Measurements from ENCODE around the gene DLG3.
"Not testable (repeated sequence)": the region's sequence is repeated elsewhere in the genome, so short reads cannot be mapped to it uniquely, and the experiment has no call there.

Gene DLG3

GRCh38 chrX:70444326-70444945 lies at the start of gene DLG3:
Gene DLG3 (plus strand): TSS chrX:70444835. CDS start chrX:70445202, 367 bp downstream.
- no peak for DNase-seq (ENCODE audit: extremely low read depth, low read depth)
- TF ChIP-seq, protein P1, sequence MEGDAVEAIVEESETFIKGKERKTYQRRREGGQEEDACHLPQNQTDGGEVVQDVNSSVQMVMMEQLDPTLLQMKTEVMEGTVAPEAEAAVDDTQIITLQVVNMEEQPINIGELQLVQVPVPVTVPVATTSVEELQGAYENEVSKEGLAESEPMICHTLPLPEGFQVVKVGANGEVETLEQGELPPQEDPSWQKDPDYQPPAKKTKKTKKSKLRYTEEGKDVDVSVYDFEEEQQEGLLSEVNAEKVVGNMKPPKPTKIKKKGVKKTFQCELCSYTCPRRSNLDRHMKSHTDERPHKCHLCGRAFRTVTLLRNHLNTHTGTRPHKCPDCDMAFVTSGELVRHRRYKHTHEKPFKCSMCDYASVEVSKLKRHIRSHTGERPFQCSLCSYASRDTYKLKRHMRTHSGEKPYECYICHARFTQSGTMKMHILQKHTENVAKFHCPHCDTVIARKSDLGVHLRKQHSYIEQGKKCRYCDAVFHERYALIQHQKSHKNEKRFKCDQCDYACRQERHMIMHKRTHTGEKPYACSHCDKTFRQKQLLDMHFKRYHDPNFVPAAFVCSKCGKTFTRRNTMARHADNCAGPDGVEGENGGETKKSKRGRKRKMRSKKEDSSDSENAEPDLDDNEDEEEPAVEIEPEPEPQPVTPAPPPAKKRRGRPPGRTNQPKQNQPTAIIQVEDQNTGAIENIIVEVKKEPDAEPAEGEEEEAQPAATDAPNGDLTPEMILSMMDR (IDR thresholded peaks at IDR 0.05; ENCODE audit: low read depth, low read length): no peak

- no peak for DNase-seq (ENCODE audit: extremely low read depth, low read depth)
- TF ChIP-seq, protein P1 (IDR thresholded peaks at IDR 0.05; ENCODE audit: low read depth, low read length): no peak
Measured at GRCh38 chrX:70398899-70399298, 45.7 kb upstream of the DLG3 start.

DNA sequence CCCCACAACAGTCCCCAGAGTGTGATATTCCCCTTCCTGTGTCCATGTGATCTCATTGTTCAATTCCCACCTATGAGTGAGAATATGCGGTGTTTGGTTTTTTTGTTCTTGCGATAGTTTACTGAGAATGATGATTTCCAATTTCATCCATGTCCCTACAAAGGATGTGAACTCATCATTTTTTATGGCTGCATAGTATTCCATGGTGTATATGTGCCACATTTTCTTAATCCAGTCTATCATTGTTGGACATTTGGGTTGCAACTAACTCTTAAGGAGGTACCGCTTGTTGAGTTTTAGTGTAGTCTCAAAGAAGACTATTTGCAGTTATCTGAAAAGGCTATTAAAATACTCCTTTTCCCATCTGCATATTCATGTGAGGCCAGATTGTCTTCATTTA lies 44.5 kb upstream of the DLG3 start:
- not testable (repeated sequence) for DNase-seq (ENCODE audit: extremely low read depth, low read depth)

- TF ChIP-seq, protein P1 (IDR thresholded peaks at IDR 0.05; ENCODE audit: low read depth, low read length): no peak
- no peak for DNase-seq (ENCODE audit: extremely low read depth, low read depth)
Measured at GRCh38 chrX:70402721-70403120, 41.9 kb upstream of the DLG3 start.

DNA sequence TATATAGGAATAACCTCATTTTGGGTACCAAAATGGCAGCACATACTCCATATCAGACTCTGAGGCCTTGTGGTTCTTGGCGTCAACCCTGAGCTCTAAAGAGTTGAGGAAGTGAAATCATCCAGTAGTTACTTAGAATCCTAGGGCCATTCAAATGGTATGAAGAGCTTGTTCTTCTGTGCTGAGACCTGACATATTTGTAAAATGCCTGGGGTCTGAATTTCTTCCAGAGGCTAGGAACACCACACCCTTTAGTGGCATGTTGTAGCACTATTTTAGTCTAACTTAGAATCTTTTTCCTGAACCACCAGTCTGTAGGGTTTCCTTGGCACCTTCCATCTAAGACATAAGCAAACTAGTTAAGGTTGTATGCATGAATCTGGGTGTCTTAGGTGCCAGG lies 39.6 kb upstream of the DLG3 start:
- TF ChIP-seq, protein P1 (IDR thresholded peaks at IDR 0.05; ENCODE audit: low read depth, low read length): no peak
- no peak for DNase-seq (ENCODE audit: extremely low read depth, low read depth)

DNA sequence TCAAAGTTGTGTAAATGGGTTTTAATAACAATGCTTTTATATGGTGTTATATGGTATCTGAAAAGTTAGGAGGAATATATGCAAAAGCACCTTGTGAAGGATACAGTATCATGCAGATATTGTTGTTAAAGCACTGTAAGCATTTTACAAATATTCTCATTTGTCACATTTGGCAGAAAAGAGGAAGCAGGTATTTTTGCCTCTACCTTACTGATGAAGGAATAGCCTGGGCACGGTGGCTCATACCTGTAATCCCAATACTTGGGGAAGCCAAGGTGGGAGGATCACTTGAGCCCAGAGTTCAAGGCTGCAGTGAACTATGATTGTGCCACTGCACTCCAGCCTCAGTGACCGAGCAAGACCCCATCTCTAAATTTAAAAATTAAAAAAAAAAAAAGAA lies 33.7 kb upstream of the DLG3 start:
- TF ChIP-seq, protein P1 (IDR thresholded peaks at IDR 0.05; ENCODE audit: low read depth, low read length): no peak
- DNase-seq (ENCODE audit: extremely low read depth, low read depth): no peak

- no peak for DNase-seq (ENCODE audit: extremely low read depth, low read depth)
- TF ChIP-seq, protein P1 (IDR thresholded peaks at IDR 0.05; ENCODE audit: low read depth, low read length): no peak
Measured at GRCh38 chrX:70411475-70411874, 33.2 kb upstream of the DLG3 start.

DNA sequence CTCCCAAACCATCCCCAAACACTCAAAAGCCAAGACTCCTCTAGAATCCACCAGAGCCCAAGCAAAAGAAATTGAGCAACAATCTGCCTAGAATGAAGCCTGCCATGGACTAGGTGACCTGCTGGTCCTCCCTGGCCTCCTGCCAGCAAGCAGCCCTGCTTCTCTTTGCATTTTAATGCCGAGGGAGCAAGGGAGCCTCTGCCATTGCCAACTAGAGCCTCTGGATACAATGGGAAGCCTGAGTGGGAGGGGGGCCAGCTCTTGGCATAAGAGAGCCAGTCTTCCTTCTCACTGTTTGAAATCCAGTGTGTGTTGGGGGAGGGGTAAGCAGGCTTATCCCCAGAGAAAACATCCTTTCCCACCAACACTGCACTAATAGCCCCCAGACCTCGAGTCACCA lies 23.0 kb upstream of the DLG3 start:
- TF ChIP-seq, protein P1 (IDR thresholded peaks at IDR 0.05; ENCODE audit: low read depth, low read length): no peak
- DNase-seq (ENCODE audit: extremely low read depth, low read depth): no peak

All from AG09319 (cell line).